Activated CD4-positive, CD25-positive, alpha-beta regulatory T cell (primary cell): ENCODE measurements around the gene GNA15.
"Not testable (repeated sequence)": the region's sequence is repeated elsewhere in the genome, so short reads cannot be mapped to it uniquely, and the experiment has no call there.

Experiments
- DNase-seq, 4 experiments: peaks; one replicate each; lab custom pipeline; 2025; lab: John Stamatoyannopoulos, UW

GNA15 gene

DNA sequence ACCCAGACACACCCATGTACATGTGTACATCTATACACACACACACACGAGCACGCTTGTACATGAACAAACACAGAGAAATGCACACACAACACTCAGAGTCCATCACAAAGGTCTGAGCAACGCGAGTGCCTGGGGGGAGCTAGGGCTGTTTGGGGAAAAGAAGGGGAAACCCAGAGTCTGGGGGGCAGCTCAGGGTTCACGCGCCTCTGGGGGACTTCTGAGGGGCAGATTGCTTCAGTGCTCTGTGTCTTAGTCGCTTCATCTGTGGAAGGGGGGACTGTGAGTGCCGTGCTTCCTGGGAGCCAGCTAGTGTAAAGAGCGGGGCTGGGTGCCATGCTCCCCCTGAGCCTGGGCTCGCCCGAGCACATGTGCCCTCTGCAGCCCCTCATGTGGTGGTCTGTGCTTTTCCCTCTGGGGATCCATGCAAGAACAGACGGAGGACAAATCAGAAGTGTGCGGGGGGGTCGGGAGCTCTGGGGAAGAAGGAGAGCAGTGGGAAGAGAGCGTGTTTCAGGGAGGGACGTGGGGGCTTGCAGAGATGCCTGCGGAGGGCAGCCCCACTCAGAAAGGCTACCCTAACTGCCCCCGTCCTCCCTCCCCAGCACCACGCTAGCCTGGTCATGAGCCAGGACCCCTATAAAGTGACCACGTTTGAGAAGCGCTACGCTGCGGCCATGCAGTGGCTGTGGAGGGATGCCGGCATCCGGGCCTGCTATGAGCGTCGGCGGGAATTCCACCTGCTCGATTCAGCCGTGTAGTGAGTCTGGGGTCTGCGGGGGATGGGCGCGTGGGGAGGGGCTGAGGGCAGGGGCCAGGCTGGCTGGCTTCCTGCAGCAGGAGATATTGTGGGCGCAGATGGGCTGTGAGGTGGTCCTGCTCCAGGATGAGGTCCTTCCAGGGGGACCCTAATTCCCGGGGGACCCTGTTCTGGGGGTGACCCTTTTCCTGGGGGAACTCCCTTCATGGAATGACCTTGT lies 14.0 kb downstream of the GNA15 start:
- DNase-seq, result no peak

DNA sequence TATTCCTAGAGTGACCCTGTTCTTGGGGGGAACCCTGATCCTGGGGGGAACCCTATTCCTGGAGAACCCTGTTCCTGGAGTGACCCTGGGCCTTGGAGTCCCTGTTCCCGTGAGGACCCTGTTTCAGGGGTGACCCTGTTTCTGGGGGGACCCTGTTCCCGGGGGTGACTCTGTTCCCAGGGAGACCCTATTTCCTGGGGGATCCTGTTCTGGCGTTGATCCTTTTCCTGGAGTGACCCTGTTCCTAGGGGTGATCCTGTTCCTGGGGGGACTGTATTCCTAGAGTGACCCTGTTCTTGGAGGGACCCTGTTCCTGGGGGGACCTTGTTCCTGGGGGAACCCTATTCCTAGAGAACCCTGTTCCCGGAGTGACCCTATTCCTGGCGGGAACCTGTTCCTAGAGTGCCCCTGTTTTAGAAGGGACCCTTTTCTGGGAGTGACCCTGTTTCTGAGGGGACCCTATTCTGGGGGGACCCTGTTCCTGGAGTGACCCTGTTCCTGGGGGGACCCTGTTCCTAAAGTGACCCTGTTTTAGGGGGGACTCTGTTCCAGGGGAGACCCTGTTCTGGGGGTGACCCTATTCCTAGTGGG lies 15.0 kb downstream of the GNA15 start:
- no peak for DNase-seq

DNA sequence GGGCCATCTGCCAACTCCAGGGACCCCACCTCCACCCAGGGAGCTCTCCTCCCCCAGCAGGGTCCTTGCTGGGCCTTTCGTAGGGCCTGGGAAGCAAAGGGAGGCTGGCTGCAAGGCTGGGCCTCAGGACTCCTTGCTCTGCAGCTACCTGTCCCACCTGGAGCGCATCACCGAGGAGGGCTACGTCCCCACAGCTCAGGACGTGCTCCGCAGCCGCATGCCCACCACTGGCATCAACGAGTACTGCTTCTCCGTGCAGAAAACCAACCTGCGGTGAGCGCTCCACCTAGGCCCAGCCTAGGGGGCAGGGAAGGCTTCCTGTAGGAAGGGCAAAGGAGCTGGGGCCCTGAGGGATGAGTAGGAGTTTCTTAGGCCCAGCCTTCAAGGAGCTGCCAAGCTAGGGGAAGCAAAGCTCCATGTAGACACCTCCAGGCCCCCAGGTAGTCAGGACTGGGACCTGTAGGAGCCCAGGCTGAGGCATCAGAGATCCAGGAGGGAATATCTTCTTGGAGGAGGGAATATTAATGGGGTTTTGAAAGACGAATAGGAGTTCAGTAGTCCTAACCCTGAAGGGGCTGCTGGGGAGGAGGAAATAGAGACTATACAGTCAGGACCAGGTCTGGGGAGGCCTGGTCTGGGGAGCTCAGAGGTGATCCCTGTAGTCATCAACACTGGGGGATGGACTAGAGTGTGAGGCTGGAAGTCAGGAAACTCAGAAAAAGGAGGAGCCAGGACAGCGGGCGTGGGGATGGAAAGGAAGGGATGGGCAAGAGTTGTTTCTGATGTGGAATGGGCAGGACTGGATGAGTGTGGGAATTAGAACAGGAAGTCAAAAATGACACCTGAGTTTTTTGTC lies 16.0 kb downstream of the GNA15 start:
- DNase-seq, result no peak

DNA sequence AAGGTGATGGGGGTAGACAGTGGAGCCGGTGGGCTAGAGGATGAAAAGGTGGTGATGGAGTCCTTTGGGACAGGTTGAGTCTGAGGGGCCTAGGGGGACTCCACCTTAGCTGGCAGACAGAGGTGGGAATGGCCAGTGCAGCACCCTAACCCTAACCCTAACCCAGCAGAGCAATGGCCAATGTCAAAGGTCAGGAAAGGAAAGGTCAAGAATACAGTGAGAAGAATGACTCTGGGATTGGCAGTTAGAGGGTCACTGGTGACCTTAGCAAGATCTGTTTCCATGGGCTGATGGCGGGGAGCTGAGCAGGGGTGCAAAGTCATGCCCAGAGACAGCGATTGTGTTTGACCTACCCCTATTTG lies 16.6 kb downstream of the GNA15 start:
- DNase-seq, result no peak

DNA sequence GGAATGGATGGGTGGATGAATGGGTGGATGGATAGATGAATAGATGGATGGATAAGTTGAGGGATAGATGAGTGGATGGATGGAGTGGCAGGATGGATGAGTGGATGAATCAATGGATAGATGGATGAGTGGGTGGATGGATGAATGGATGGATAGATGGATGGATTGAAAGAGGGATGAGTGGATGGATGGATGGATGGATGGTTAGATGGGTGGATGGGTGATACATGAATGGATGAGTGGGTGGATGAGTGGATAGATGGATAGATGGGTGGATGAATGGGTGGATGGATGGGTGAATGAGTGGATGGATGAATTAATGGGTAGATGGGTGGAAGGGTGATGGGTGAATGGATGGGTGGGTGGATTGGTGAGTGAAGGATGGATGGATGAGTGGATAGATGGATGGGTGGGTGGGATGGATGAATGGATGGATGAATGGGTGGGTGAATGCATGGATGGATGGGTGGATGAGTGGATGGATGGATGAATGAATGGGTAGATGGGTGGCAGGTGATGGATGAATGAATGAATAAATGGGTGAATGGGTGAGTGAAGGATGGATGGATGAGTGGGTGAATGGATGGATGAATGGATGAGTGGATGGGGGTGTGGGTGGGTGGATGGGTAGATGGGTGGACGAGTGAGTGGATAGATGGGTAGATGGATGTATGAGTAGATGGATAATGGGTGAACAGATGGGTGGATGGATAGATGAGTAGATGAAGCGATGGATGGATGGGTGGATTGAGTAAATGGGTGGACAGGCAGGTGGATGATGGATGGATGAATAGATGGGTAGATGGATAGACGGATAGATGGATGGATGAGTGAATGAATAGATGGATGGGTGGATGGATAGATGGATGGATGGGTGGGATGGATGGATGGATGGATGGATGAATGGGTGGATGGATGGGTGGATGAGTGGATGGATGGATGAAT lies 17.7 kb downstream of the GNA15 start:
- DNase-seq, result no peak

DNA sequence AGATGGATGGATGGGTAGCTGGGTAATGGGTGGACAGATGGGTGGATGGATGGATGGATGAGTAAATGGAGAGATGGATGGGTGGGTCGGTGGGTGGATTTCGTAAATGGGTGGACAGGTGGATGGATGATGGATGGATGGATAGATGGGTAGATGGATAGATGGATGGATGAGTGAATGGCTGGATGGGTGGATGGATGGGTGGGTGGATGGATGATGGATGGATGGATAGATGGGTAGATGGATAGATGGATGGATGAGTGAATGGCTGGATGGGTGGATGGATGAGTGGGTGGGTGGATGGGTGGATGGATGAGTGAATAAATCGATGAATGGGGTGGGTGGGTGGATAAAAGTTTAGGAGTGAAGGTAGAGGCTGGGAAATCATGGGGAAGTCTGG lies 18.6 kb downstream of the GNA15 start:
- DNase-seq, result not testable (repeated sequence)

DNA sequence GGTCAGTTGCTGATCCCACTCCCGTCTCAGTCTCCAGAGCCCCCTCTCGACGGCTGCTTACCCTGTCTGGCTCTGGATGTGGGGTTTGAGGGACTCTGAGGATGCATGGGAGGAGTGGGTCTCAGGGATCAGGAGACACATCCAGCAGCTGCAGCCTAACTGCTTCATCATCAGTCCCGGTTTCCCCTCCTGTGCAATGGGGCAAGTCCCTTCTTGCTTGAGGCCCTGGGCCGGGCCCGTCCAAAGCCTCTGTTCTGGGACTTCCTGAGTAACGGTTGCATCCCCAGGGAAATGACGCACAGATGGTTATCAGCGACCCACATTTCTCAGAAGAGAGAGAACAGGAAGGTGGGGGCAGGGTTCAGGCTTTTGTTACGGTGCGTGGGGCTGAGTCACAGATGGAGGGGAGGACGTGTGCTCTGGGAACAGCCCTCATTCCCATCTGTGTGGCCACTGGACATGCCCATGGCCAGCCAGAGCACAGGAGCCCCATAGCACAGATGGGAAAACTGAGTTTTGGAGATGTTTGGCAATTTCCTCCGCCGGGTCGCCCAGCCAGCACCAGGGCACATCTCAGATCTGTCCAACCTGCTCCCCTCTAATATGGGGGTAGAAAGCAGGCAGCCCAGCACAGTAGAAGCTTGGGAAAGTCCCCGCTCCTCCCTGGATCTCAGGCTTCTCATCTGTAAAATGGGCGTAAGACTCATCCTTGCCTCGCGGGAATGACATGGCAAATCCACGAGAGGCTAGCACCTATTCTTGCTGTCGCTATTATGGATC lies 19.3 kb downstream of the GNA15 start:
- DNase-seq, result peak in 3 of 4 experiments; percentile 38 to 40 (median 38)

DNA sequence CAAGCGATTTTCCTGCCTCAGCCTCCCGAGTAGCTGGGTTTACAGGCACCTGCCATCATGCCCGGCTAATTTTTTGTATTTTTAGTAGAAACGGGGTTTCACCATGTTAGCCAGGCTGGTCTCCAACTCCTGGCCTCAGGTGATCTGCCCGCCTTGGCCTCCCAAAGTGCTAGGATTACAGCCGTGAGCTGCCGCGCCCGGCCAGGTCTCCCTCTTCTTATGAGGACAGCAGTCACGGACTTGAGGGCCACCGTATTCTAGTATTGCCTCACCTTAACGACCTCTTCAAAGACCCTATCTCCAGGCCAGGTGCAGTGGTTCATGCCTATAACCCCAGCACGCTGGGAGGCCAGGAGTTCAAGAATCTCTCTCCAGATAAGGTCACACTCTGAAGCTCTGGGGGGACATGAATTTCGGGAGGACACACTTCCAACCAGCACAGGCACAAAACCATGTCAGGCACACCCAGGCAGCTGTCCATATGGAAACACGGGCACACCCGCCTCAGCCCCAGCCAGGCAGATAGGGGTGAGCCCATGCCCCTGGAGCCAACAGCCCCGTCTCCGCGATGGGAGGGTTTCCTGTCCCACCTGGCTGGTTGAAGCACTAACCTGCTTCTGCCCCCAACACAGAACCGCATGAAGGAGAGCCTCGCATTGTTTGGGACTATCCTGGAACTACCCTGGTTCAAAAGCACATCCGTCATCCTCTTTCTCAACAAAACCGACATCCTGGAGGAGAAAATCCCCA lies 21.4 kb downstream of the GNA15 start:
- no peak for DNase-seq

DNA sequence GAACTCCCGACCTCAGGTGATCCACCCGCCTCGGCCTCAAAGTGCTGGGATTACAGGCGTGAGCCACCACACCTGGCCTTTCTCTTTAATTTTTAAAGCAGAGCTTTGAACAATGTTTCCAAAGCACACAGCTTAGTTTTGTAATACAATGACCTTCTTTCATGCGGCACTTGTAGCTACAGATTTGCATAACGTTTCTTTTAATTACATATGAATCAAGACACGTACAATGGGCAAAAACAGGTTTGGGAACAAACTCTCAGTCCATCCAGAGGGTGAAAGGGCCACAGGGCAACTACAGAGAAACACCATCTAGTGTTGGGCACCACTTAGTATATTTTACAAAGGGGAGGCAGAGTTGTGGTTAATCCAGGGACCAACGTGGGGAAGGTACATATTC lies 23.7 kb downstream of the GNA15 start:
- no peak for DNase-seq

DNA sequence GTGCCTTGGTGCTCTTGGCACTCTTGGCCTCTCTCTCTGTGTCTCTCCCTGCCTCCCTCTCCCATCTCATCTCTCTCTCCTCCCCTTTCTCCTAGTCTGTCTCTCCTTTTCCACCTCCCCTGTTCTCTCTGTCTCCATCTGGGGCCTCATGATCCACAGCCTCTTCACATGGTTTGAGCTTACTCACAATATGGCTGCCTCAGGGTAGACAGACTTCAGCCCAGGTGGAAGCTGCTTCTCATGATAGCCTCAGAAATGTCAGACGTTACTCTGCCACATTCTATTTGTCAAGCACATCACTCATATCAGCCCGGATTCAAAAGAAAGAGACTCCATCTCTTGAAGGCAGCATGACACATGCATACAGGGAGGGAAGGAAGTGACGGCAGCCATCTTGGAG lies 24.4 kb downstream of the GNA15 start:
- DNase-seq, result no peak

DNA sequence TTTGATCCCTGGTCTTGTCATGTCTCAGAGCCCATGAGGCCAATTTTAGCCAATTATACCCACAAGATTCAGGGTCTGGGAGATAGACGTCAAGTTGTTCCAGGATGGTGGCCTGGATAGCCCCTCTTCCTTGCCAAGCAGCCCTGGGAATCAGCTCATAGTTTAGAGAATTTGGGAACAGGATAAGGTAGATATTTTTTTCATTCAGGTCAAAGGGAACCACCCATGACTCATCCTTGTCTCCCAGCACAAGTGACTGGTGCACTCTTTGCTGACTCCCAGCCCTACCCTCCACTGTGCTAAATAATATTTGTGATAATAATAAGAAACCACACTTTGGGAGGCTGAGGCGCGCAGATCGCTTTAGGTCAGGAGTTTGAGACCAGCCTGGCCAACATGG lies 25.6 kb downstream of the GNA15 start:
- no peak for DNase-seq

DNA sequence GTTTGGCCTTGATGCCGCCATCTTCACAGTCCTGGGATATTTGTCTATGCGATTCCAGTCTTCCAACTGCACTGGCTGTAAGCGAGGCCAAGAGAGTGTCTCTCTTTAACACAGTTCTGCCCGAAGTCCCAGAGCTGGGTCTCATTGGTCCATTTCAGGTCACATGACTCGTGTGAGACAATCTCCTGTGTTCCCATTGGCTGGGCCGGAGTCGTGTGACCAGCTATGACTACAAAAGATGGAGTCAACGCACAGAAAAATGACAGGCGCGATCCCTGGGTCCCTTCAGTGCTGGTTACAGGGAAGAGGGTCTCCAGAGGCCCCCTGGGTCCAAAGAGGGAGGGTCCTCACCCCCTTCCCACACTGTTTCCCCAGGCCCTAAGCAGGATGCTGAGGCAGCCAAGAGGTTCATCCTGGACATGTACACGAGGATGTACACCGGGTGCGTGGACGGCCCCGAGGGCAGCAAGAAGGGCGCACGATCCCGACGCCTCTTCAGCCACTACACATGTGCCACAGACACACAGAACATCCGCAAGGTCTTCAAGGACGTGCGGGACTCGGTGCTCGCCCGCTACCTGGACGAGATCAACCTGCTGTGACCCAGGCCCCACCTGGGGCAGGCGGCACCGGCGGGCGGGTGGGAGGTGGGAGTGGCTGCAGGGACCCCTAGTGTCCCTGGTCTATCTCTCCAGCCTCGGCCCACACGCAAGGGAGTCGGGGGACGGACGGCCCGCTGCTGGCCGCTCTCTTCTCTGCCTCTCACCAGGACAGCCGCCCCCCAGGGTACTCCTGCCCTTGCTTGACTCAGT lies 26.8 kb downstream of the GNA15 start:
- DNase-seq, result no peak

DNA sequence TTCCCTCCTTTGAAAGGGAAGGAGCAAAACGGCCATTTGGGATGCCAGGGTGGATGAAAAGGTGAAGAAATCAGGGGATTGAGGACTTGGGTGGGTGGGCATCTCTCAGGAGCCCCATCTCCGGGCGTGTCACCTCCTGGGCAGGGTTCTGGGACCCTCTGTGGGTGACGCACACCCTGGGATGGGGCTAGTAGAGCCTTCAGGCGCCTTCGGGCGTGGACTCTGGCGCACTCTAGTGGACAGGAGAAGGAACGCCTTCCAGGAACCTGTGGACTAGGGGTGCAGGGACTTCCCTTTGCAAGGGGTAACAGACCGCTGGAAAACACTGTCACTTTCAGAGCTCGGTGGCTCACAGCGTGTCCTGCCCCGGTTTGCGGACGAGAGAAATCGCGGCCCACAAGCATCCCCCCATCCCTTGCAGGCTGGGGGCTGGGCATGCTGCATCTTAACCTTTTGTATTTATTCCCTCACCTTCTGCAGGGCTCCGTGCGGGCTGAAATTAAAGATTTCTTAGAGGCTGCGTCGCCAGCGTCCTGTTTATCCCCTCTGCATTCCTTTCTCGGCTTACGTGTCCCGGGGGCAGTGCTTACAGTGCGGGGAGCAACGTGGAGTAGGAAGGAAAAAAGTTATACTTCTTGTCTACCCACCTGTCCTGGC lies 27.5 kb downstream of the GNA15 start:
- DNase-seq, result peak; percentile 41 to 59 (median 46)

DNA sequence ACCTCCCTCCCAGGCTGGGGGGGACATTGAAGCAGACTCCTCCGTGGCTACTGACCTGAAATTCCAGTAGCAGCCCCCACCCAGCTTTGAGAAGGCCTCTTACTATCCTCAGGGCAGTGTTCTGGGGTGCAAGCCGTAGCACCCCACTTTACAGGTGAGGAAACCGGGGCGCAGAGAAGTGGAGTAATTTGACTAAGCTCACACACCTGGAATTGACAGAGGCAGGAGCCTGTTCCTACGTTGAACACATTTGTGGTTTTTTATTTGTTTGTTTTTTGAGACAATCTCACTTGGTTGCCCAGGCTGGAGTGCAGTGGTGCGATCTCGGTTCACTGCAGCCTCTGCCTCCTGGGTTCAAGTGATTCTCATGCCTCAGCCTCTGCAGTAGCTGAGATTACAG lies 28.1 kb downstream of the GNA15 start:
- no peak for DNase-seq

DNA sequence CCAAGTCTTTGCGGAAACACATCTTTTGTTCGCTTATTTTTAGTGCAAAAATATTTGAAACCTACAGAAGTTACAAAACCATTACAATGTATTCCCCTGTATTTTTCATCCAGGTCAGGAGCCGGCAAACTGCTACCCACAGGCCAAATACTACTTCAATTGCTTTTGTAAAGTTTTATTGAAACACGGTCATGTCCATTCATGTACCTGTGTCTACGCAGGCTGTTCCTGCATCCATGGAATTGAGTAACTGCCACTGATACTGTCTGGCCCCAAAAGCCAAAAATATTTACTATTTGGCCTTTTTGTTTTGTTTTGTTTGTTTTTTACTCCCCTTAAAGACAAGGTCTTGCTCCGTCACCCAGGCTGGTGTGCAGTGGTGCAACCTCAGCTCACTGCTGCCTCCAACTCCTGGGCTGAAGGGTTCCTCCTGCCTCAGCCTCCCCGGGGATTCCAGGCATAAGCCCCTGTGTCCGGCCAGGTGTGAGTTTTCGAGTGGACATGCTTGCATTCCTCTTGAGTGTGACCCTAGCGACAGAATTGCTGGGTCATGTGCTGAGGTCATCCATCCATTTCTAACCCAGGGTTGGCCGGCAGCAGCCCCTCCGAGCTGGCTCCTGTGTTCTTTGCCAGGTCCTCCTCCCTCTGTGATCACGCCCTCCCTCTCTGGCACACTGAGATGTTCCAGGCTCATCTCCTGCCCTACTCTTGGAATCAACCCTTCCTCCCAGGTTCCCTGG lies 31.9 kb downstream of the GNA15 start:
- no peak for DNase-seq

DNA sequence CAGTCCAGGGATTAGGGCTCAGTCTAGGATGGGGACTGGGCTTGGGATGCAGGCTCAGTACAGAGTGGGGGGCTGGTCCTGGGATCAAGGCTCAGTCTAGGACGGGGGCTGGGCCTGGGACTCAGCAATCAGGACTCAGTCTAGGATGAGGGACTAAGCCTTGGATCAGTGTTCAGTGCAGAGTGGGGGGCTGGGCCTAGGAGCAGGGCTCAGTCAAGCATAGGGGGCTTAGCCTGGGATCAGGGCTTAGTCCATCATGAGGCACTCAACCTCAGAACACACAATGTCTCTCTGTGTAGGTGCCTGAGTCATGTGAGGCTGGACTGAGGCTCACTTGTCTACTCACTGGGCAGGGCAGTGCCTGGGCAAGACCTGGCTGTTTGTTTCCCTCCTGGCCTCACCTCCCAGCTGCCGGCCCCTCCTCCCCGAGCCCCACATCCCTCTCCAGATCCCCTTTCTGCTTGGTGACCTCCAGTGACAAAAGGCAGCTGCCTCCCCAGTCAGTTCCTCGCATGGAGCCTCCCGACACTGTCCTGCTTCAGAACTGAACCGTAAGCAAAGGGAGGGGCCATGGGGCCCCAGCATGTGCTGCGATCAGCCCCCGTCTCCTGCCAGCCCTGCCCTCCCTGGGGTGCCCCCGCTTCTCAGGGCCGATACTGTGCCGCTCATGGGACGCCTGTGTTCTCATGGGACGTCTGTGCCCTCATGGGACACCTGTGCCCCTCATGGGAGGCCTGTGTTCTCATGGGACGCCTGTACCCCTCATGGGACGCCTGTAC lies 36.2 kb downstream of the GNA15 start:
- no peak for DNase-seq

DNA sequence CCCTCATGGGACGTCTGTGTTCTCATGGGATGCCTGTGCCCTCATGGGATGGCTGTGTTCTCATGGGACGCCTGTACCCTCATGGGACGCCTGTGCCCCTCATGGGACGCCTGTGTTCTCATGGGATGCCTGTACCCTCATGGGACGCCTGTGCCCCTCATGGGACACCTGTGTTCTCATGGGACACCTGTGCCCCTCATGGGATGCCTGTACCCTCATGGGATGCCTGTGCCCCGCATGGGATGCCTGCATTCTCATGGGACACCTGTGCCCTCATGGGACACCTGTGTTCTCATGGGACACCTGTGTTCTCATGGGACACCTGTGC lies 36.8 kb downstream of the GNA15 start:
- not testable (repeated sequence) for DNase-seq
